Measurements from ENCODE around the gene SLC1A2.

SLC1A2 gene

DNA sequence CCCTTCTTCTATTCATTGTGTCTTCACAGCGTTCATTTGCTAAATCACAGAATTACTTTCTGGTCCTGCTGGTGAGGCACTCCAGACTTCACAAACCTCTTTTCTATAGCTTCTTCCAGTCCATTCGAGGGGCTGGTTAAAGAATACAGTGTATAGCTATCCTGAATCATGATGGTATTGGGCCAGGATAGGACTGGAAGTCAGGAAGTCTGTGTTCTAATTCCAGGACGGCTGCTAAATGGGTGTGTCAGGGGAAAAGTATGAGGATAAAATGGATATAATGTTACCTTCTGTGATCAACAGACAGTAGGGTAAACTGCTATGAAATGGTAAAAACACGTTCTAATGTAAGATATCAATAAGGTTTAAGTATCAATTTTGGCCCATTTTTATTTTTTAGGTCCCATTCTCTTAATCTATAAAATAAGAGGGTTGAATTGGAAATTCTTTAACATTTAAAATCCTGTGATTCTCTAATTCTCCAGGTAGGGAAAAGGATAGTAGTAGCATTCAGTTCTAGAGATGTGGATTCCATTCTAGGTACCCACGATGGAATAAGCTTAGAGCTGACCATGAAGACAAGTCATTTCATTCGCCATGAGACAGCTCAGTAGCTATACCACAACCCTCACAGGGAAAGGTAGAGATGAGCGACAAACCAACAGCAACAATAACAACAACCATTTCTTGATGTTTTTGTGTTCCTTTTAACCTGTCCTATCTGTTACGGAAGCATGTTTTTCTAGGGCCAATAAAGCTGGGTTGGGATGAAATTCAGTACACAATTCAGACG lies 96.1 kb downstream of the SLC1A2 start:
- no peak for DNase-seq

DNA sequence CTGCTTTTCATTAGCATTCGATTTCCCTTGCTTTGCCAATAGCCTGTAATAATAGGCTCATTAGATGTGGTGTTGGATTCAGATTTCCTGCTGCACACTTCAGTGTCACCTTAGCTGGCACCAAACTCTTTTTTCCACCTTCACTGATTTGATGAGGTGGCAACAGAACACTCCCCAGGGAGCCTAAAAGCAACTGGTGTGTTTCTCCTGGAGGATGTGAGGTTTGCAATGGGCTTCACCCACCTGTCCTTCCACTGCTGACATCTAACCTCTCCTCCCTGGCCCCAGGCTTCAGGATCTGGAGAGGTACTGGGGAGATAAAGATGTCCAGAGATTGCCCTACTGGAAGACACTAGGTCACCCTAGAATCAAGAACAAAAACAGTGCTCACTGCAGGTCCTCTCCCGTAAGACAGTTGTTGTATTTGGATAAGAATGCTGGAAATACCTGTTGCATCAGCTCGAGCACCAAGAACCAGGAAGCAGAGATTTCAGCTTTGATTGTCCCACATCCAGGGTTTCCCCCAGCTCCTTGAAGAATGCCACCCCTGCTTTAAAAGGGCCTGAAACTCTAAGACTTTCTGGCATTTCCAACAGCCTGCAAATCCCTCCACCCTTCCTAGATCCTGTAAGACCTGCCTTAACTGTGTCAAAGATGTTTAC lies 96.9 kb downstream of the SLC1A2 start:
- DNase-seq: peak; percentile 89

DNA sequence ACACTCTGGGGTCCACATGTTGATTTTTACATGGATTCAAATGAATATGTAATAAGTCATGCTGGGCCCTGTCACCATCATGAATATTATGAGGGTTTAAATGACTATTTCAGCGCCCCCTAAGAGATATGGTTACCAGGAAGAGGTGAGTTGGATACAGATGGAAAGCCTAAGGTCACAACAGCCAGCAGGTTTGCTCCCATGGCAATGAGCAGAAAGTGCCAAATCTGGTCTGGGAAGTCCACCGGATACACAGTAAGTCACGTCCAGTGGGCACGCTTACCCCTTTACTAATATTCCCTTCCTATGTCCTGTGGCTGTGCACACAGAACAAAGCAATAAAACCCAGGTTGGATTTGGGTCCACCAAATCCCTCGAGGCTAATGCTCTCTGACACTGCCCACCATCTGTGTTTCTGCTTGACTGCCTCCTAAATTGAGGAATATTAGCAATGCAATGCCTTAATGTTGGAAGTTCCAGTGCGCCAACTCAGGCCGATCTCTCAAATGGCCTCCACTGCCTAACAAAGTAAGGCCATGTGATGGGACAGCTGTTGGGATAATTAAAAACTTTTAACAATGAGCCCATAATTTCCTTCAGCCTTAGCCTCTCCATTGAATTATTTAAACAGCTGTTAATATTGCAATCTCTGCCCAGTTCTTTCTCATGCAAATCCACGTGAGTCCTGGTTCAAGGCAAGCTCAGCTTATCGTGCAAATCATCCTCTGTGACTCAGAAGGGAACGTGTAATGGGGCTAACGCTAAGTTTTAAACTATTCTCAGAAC lies 97.6 kb downstream of the SLC1A2 start:
- peak; percentile 93 for DNase-seq

DNA sequence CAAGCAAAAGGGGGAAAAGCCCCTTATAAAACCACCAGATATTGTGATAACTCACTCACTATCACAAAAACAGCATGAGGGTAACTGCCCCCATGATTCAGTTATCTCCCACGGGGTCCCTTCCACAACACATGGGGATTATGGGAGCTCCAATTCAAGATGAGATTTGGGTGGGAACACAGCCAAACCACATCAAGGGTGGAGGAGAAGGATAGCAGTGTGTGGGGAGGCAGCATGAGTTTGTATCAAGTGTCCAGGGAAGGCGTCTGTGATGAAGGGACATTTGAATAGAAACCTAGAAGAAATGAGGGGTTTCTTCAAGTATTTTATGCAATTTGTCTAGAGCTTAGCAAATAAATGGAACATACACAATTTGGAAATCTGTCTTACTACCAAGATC lies 98.2 kb downstream of the SLC1A2 start:
- DNase-seq: peak; percentile 43

DNA sequence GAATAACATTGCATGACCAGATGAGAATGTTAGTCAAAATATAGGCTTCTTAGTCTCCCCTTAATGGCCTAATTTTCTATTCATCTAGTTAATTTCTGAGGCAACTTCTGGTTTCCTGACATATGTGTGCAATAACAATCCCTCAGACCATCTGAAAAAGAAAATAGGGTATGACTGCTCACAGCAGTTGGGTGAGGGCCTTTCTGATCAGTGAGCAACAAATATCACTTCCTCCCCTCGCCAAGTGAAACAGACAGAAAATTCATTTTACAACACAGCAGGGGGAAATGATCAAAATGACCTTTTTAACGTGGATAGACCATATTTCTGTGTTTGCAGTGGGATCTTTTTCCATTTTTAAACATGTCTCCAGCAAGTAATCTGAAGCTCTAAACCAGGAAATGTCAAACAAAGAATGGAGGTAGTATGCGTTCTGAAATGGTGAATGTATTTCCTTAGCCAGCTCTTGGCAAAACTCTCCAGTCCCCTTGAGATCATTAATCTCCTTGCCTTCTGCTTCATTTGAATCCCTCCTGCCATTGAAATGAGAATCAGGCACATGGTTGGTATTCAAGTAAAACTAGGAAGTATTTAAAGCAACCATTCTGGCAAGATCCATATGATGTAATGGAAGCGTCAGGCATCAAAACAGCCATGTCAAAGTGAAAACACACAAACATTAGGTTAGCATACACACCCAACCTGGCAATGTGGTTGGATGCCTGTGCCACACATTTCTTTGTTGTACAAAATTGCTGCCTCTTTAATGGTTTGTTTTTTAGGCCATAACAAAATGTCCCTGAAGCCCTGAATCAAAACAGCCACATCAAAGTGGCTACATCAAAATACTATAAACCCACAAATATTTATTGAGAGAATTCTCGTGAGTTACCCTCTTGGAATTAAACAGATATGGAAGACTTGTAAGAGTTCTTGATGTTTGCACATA lies 100.1 kb downstream of the SLC1A2 start:
- DNase-seq: peak; percentile 33

DNA sequence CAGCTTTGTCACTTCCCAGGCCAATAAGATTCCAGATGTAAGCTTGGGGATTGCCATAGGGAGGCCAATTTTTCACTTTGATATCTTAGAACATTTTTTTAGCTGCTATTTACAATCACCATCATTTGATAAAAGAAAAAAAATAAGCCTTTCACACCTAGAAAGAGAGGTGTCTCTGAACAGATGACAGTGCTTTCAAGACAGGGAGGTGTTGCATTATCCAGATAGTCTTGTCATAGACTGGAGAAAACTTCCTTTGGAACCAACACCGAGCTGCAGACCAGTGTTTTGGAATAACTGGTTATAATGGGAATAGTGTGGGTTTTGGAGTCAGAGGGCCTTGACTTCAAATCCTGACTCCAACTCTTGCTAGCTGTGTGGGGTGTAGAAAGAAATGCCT lies 101.0 kb downstream of the SLC1A2 start:
- DNase-seq: no peak

DNA sequence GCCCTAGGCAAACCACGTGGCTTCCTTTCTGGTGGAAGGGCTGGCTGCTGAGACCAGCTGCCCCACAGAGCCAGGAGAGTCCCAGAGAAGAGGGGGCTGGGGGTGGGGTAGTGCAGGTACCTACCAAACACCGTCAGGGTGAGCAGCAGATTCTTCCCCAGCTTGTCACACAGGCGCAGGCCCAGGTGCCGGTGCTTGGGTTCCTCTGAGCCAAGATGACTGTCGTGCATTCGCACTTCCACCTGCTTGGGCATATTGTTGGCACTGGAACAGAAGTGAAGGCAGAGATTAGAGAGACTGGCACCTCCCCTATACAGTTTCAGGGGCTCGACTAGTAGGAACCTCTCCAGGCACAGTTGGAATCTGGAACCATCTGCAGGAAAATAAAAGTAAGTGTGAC lies 102.1 kb downstream of the SLC1A2 start:
- DNase-seq: no peak

DNA sequence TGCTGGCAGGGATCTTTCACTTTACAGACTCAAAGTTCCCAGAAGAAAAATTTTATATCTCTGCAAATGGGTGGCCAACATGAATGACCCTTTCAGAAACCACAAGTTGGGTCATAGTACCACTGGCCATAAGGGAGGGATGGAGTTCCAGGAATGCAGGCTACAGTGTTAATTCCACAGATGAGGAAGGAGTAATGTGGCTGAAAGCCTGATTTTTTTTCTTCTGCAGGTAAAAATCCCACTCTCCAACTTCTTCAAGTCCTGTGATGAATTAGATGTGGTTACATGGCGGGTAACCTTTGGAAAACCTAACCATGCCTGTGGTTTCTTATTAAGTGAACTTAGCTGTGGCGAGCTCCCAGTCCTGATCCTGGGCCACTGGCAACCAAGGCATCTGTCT lies 103.2 kb downstream of the SLC1A2 start:
- DNase-seq: no peak

DNA sequence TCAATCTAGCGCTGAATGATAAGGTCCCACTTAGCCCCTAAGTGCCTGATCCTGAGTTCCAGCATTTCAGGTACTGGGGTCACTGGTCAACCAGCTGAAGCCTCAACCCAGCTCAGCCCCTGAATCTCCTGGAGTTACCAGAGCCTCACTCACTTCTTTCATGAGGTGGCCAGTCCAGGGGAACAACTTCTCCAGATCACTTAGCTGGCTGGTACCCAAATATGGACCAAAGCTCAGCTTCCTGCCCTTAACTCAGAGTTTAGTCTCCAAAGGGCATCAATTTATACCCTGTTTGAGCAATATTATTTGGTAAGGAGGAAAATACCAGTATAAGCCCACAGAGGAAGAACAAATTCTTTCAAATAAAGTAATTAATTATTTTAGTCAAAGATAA lies 105.6 kb downstream of the SLC1A2 start:
- no peak for DNase-seq

DNA sequence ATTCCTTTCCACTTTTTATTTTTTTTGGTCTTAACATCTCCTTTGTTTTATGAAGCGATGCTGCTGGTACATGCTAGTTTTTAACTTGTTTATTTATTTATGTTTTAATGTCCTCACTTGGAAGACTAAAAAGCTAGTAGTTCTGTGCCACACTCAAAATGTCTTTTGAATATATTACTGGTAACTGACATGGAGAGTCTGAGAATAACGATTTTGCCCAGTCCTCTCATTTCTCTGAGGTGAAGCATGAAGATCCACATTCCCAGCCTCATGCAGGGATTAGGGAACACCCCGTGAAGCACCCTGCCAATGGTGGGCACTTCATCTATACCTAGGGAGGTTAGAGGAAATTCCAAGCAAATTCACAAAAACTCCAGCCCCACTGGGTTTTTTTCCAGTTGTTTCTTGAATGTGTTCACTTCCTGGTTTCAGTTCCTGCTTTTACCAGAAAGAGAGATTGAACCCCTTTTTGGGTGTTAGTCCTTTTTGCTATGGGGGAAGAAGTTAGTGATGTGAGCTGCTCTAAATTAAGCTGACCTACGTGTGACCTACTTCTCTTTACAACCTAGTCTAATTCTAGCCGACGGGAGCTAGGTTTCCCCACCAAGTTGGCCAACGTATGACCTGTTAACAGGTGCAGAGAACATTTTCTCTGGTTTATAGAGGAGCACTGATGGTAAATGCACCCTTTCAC lies 106.1 kb downstream of the SLC1A2 start:
- no peak for DNase-seq

DNA sequence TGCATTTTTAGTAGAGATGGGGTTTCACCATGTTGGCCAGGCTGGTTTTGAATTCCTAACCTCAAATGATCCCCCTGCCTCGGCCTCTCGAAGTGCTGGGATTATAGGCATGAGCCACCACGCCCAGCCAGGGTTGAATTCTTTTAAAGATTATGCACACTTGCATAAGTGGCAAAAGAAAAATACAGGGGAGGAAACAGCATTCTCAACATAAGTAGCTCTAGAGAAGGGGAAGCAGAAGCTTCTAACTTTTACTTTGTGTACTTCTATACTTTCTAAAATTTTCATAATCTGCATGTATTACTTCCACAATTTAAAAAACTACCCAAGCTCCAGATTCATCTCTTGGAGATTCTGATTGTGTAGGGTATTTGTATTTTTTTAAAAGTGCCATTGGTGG lies 108.0 kb downstream of the SLC1A2 start:
- no peak for DNase-seq

DNA sequence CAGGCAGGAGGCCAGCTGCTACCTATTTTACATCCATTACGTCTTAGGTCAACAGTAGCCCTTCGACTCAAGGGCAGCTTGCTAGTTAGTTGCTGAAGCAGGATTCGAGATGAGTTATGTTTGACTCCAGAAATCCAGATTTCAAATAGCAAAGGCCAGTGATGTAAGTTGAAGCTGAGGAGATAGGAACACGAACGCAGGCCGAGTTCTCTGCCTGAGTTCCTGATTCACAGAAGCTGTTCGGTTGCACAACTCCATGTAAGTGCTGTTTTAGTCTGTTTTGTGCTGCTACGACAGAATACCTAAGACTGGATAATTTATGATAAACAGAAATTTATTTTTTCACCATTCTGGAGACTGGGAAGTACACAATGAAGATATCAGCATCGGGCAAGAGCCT lies 111.2 kb downstream of the SLC1A2 start:
- no peak for DNase-seq

DNA sequence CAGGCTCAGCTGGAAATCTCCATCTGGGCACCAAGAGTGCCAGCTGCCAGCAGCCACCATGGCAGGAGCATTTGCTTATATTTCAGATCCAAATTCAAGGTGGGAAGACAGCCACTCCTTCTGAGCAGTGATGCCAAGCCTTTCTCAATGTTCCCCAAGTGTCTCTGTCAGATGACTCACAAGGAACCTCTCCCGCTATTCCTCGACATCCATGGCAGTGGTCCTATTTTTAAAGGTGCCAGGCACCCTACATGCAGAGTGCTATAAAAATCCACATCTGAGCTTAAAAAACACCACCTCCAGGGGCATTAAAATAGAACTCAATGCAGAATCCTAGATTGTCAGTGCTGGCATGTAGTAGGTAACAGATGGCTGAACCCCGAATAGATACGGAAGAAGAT lies 112.1 kb downstream of the SLC1A2 start:
- DNase-seq: no peak

DNA sequence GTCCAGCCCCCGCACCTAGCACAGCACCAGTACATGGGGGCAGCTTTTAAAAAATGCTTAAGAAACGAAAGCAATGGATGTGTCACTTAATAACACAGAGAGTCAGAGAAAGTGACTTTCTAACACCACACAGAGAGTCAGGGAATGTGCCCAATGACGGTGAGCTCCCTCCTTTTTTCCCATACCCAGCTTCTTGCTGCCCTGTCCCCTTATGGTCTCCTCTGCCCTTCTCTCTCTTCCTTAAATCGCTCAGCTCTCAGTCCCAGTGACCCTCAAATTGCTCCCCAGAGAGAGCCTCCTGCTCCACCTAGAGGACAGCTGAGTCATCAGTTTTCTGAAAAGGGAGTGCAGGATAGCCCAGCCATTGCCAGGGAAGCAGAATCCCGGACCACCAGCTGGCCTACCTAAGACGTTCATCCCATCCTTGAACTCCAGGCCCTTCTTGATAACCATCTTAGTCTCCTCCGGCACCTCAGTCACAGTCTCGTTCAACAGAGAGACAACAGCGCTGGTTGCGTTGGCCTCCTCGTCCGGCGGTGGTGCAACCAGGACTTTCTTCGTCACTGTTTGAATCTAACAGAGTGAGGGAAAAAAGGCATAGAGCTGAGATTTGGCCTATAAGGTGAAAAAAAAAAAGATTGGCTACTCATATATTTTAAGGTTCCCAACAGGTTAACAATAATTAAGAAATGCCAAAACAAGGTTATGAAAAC lies 113.5 kb downstream of the SLC1A2 start:
- peak; percentile 64 for DNase-seq

DNA sequence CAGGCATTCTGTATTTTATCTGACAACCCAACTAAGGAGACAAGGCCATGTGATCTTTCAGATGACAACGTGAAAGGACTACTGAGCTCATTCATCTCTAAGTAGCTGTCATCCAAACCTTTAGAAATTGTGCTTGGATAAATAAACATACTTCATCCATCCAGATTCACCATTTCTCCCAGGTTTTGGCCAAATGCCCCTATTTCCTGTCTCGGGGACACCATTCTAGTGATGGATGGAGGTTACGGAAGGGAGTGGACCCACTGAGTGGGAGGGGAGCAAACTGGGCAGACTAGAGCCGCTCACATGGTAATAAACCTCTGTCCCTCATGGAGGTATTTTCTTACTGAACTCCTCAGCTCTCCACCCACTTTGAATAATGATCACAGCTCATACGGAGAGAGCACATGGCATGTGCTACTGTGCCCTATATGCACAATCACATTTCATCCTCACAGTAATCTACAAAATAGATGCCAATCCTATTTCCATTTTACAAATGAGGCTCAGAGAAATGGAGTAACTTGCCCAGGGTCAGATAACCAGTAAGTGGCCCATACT lies 114.4 kb downstream of the SLC1A2 start:
- no peak for DNase-seq

DNA sequence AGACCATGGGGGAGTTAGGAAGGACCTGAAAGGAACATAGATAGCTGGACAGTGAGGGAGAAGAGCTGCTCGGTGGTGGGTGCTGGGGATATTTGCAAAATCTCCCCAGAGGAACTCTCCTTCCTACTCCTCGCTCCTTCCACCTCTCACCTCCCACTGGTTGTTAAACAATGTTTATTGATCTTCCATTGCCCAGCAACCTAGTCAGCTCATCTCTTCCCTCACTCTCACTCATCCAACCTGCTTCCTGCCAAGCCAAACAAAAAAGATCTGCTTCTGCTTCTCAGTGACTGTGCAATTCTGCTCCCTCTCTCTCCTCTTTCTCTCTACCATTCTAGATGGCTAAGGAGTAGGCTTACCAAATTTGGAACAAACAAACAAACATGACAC lies 115.0 kb downstream of the SLC1A2 start:
- DNase-seq: peak; percentile 62

DNA sequence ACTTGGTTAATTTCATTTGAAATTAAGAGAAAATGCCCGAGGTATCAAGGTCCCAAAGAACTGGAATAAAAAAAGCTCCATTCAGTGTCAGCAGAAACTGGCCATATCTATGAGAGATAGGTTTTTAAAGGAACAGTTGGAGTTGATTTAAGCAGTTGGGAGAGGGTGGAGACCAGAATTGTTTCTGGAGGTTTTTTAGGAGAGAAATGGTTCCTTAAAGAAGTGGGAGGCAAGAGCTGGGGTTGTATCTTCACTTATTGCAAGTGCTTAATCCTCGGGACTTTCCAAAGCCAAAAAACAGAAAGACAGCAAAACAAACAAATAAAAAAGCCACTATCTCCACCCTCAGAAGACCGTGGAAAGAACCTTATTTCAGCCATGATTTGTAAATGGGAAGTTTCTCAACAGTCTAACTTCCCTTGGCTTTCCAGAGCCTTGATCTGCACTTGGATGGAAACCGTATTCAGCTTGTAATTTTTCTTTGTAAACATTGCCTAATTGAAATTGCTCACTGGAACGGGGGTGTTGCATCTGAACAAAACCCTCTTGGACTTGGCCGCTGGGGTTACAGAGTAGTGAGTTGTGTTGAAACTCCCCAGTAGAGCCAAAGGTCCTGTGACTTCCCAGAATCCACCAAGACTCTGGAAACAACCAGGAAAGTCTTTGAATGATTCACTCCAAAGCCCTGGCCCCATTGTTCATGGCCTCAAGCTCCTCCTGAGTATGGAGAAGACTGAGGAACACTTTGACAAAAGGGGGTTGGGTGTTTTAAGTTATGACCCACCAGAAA lies 115.6 kb downstream of the SLC1A2 start:
- DNase-seq: no peak

DNA sequence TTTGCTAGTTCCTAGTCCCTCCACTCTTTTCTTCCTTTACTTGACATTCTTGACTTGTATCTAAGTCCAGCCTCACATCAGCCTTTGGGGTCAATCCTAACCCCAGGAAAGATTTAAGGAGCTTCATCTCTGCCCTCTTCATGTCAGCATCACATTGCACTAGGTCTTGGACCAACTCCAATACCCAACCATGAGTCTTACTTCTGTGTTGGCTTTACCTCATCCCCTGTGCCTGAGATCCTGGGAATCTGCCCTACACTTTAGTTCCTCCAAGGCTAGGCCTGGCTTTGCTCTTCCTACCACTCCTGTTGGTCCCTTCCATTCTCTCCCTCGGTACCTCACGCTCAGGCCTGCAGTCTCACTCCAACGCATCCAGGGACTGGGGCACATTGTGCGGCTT lies 117.0 kb downstream of the SLC1A2 start:
- no peak for DNase-seq

DNA sequence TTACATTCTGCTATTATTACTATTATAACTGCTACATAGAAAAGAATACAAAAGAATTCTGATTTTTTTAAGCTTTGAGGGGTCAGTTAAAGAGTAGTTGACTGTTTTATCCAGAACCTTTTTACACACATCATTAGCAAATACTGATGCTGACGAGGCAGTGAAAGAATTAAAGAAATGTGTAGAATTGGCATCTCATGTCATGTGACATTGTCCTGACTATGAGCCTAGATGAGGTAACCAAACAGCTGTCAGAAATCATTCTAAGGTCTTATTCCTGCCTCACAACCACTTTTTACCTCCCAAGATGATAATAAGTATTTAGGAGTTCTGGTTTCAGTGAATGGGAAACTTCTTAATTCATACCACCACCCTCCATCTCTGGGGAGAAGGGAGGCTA lies 121.0 kb downstream of the SLC1A2 start:
- no peak for DNase-seq

DNA sequence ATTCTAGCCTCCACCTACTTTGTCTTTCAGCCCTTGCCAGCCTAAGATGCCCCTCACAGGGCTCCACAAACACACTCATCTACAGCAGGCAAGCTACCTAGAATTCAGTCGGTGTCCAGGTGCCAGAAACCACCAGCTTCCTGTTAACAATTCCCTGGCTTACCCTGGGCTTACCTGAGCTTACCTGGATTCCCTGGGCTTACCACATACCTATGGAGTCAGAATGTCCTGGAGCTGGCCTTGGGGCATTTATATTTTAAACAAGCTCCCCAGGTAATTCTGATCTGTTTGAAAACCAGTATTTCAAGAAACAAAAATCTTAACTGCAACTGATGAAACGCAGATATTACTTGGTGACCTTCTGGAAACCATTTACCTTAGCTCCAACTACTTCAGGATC lies 123.6 kb downstream of the SLC1A2 start:
- DNase-seq: no peak
